Measurements from ENCODE around the gene AKR1C1.
"Not testable (repeated sequence)": the region's sequence is repeated elsewhere in the genome, so short reads cannot be mapped to it uniquely, and the experiment has no call there.

The AKR1C1 gene

DNA sequence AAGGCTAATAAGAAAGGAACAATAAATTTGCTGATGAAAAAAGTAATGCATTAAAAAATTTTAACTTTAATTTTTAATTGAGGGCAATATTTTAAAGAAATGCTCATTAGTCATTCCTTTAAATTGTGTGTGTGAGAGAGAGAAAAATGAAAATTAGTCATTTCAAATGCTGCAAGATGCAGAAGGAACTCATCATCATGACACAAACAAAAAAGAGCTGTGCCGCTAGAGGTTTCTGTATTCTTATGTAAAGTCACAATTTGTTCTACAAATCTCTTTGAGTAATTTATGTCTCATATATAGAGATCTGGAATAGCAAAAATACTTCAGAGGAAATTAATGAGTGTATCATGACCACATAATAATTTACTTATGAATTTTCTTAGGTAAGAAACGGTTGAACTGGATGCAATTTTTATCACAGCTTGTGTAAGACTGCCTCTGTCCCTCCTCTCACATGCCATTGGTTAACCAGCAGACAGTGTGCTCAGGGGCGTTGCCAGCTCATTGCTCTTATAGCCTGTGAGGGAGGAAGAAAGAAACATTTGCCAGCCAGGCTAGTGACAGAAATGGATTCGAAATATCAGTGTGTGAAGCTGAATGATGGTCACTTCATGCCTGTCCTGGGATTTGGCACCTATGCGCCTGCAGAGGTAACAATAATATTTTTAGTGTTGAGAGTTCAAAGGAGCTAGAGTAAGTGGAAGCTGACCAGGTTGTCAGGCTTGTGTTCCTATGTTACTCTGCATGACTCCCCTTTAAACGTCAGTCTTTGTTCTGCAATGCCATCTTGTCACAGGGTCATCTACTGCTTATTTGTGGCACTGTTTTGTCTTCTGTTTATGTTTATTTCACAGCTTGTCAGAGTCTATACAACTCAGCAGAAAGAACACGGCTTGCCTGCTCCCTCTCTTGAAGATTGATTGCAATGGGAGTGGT is at the start of gene AKR1C1:
Gene AKR1C1 (plus strand): TSS at position 540 of the 939 bp plus-strand sequence. CDS start 30 bp downstream, at position 570.
- not testable (repeated sequence) for DNase-seq (ENCODE audit: low read depth in 2 of 2)

DNA sequence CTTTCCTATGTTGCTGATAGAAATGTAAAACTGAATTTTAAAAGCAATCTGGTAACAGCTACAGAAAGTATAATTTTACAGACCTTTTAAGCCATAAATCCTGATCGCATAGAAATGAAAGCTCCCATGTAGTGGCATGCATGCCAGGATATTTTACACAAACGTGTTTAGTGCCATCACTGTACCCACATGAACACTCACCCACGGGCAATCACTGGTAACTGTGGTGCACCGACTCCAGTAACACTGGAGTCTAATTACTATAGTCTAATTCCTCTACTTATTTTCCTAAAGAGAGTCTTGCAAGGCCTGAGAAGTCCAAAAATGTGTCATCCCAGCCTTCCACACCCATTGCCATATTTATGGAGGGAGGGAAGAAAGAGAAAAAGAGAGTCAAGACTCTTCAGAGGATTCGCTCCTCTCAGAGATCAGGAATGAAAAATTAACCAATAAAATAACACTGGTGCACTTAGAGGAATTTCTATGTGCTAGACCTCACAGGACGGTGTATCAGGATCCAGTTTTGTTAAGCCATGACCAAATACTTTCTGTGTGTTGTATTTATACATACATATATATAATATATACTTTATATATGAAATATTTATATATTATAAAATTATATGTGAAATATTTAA is 48.9 kb upstream of the AKR1C1 start:
- no peak for DNase-seq (ENCODE audit: low read depth in 2 of 2)

DNA sequence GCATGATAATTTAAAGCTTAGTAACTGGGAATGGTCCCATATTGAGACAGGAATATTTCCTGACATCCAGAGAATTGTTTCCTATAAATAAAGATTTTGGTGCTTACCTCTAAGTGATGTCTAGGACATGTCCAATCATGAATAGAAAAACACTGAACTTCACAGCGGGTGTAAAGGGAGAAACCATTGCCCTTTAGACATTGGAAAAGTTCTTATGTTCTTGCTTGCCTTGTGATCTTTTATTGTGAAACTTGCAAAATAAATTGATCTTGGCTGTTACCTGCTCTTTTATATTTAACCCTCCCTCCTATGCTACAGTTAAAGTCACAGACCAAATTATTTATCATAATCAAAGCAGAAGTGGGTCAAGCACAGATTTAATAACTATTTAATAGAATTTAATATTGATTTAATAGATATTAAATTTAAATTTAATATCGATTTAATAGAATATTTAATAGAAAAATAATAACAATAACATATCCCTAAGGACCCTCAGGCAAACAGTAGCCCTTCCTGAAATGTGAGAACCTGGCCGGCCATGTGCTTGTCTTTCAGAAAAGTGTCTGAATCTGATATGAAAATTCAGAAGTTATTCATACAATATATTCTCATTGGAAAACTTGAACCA is 47.0 kb upstream of the AKR1C1 start:
- DNase-seq (ENCODE audit: low read depth in 2 of 2): no peak

DNA sequence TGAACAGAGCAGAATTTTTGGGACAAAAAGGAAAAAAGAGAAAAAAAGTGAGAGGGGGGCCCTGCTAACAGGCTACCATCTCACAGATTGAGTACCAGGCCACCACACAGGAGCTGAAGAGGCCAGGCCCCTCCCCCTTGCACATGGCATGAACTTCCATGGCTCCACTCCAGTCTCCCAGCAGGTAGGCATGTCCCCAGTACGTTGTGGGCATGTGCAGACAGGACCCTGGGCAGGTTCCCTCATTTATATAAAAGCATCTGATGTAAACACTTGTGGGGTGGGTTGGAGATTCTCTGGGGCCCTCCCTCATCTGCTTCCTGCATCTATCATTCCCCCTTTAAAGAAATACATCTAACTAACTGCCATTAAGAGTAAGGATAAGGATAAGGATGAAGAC is 45.0 kb upstream of the AKR1C1 start:
- DNase-seq (ENCODE audit: low read depth in 2 of 2): no peak

DNA sequence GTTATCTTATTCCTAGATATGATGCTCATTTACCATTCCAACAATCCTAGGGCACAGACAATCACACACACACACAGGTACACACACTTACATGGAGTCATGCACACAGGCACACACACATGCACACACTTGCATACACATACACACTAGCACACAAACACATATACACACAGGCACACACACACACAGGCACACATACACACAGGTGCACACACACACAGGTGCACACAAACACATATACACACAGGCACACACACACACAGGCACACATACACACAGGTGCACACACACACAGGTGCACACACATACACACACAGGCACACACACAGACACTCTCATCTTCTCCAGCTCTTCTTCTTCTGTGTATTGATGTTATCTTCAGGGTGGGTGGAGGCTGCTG is 38.7 kb upstream of the AKR1C1 start:
- DNase-seq (ENCODE audit: low read depth in 2 of 2): not testable (repeated sequence)

DNA sequence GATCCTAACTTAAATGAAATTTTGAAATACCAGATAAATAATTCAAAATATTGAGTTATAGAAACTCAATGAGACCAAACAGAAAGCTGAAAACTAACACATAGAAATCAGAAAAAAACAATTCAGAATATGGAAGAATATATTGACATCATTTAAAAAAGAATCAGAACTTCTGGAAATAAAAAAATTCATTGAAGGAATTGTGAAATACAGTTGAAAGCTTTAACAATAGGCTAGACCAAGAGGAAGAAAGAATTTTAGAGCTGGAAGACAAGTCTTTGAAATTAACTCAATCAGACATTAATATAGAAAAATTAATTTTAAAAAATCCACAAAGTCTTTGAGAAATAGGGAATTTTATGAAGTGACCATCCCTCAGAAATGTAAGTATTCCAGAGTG is 36.8 kb upstream of the AKR1C1 start:
- DNase-seq (ENCODE audit: low read depth in 2 of 2): no peak

DNA sequence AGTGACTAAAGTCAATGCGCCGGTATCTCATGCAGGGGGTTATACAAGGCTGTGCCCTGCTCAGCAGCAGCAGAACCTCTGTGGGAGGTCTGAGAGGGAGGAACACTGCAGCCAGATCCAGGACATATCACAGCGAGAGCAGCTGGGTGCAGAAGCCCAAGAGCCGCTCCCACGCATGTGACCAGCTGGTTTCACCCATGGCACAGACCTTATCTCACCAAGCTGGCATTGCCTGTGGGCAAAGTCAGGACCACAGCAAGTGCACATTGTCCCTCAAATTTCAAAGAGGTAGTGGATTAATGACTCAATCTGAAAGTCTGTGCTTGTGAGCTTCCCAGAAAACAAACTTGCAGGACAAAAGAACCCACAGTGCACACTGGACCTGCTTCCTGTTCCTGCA is 31.6 kb upstream of the AKR1C1 start:
- no peak for DNase-seq (ENCODE audit: low read depth in 2 of 2)

DNA sequence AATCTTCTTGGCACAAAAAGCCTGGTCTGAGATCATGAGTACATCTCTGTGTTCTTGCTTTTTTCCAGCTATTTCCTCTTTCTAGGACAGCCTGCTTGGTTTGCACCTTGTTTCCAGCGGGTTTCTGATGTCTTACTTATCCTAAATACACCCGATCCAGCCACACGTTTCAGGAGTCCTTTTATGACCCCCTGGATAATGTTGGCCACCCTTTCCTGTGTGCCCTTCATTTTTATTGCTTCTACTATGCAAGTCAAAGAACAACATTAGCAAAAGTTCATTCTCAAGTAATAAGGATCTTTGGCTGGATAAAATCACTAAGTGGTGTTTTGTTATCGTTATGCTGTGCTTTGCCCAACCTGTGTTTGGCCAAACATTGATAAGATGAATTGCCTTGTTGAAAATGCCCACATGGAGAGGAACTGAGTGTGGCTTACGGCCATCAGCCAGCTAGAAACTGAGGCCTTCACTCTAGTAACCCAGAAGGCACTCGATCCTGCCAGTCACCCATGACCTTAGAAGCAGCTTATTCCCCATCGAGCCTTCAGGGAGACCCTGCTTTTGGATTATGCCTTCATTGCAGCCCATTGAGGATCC is 28.7 kb upstream of the AKR1C1 start:
- DNase-seq (ENCODE audit: low read depth in 2 of 2): no peak

DNA sequence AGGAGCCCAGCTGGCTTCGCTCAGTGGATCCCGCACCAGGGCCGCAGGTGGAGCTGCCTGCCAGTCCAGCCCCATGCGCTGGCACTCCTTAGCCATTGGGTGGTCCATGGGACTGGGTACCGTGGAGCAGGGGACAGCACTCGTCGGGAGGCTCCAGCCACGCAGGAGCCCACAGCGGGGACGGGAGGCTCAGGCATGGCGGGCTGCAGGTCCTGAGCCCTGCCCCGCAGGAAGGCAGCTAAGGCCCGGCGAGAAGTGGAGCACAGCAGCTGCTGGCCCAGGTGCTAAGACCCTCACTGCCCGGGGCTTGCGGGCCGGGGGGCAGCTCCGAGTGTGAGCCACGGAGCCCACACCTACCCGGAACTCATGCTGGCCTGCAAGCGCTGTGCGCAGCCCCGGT is 25.9 kb upstream of the AKR1C1 start:
- no peak for DNase-seq (ENCODE audit: low read depth in 2 of 2)

DNA sequence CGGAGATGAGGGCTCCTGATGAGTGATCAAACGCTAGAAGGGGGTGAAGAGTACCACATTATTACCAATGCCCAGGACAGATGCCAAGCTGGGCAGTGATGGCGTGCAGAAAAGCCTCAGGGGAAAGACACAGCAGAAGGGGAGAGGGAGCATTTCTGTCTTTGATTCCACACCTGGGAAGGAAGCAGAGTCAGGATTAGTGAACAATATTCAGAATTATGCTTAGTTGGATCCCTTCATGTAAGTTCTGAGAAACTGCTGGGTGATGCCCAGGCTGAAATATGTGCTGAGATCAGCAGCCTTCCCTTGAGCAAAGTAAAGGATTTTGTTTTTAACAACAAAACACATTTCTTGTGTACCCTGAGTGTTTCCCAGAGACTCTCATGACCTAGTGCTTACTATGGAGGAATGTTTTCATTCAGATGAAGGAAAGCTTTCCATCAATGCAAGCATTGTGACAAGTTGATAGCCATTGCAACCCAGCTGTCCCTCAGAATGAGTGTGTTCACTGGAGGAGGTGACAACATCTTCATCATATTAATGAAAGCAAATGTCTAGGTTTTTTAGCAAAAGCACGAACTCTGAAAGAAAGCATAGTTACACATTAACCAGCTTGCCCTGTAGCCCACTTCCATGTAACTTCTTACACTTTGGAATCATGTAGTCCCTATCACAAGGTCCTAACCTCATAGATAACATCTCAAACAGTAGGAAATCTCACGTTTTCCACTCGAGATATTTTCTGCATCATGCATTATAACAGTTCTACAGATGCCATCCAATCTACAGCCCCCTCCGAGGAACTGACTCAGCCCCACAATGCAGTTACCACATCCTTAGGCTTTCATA is 23.8 kb upstream of the AKR1C1 start:
- no peak for DNase-seq (ENCODE audit: low read depth in 2 of 2)

DNA sequence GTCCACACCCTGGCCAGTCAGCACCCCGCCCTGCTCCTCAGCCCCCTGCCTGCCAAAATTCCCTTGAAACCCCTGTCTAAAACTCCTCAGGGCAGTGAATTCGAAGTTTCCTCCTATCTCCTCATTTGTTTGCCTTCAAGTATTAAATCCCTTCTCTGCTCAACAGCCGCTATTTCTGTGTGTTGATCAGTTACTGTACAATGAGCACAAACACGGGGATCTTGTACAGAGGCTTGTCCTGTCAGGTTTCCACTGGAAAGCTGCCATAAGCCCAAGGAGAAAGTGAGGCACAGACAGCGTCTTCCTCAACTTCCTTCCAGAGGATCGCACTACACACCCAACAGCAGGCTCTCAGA is 23.2 kb upstream of the AKR1C1 start:
- DNase-seq (ENCODE audit: low read depth in 2 of 2): not testable (repeated sequence)

DNA sequence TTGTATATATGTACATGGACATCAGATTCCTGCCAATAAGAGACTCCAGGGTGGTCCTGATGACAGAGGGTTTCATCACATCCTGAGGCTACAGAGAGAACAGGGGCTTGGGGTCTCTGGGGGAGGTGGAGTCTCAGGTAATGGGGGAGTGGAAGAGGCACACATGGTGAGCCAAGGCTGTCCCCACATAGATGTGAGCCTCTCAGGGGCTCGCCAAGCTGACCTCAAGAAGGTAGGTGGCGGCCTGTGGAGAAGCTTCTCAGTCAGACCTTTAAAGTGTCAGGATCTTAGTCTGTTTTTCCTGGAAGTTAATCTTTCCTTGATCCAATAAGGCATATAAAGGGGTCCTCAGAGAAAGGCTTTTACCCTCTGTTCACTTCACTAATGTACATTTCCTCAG is 22.3 kb upstream of the AKR1C1 start:
- not testable (repeated sequence) for DNase-seq (ENCODE audit: low read depth in 2 of 2)

DNA sequence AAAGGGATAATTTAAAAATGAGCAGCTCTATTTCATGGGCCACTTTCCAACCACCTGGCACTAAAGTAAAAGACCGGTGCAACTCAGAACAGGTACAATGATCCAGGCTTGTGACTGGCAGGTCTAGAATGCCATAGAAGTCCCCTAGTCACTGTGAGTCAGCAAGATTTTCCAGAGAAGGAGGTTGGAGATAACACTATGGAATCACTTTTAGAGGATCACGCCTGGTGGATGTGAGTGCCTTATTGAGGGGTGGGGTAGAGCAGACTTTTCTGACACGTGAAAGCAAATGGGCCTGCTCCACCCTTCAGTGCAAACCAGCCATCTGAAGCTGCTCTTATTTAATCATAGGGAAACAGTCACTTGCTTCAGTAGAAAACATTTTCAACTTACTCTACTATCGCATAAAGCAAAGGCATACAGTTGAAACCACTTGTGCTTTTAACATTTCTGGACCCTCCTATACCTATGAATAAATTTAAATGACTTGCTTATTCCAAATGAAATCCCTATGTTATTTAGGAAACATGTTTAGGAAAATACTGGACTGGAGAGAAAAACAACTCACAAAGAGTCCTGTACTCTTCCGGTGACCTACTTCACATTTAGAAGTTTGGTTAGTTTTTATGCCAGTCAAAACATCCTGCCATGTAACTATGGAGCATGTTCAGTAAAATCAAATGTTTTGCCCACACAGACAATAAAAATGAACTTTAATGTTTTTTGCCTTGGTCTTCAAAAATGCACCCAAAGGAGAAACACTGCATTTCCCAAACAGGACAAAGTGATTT is 21.5 kb upstream of the AKR1C1 start:
- DNase-seq (ENCODE audit: low read depth in 2 of 2): no peak

DNA sequence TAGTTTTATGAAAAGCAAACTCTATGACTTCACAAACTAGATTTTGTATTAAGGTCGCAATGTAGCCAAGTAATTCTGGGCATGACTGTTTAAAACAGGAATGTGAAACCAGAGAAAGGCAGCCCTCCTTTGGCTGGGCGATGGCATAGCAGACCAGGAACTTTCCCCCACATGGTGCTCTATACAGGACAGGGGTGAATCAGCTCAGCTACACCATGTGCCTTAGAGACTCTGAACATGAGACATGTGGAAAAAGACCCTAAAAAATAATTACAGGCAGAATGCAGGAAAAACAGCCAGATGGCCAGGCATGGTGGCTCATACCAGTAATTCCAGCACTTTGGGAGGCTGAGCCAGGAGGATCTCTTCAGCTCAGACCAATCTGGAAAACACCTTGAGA is 20.3 kb upstream of the AKR1C1 start:
- not testable (repeated sequence) for DNase-seq (ENCODE audit: low read depth in 2 of 2)

DNA sequence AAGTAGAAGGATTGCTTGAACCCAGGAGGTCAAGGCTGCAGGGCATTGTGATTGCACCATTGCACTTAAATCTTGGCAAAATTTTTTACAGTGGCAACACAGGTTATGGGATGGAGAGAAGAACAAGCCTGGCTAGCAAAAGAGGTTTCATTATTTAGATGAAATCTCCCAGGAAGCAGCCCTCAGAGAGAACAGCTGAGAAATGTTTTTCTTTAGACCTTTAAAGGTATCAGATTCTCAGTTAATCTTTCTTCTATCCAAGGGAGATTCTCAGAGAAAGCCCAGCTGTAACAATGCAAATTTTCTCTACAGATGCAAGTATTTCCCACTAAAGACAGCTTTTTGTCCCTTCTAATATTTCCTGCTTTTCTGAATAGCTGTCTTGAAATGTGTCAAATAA is 19.8 kb upstream of the AKR1C1 start:
- DNase-seq (ENCODE audit: low read depth in 2 of 2): not testable (repeated sequence)

DNA sequence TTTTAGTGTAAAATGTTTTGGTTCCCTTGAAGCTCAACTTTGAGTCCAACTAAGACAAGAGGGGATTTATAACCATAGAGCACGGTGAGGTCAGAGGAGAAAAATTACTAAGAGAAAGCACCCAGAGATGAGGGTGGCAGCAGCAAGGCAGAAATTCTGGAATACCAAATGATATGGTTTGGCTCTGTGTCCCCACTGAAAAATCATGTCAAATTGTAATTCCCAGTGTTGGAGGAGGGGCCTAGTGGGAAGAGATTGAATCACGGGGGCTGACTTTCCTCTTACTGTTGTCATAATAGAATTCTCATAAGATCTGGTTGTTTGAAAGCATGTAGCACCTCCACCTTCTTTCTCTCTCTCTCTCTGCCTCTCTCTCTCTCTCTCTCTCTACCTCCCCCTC is 19.4 kb upstream of the AKR1C1 start:
- no peak for DNase-seq (ENCODE audit: low read depth in 2 of 2)

DNA sequence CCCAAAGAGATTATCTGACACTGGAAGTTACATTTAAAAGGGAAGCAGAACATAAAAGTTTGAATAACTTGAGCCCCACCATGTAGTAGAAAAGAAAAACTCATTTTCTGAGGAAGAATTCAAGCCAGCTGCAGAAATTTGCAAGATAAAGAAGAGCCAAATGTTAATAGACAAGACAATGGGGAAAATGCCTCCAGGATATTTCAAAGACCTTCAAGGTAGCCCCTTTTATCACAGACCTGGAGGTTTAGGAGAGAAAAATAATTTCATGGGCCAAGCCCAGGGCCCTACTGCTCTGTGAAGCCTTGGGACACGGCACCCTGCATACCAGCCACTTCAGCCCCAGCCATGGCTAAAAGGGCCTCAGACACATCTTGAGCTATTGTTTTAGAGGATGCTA is 18.4 kb upstream of the AKR1C1 start:
- no peak for DNase-seq (ENCODE audit: low read depth in 2 of 2)

DNA sequence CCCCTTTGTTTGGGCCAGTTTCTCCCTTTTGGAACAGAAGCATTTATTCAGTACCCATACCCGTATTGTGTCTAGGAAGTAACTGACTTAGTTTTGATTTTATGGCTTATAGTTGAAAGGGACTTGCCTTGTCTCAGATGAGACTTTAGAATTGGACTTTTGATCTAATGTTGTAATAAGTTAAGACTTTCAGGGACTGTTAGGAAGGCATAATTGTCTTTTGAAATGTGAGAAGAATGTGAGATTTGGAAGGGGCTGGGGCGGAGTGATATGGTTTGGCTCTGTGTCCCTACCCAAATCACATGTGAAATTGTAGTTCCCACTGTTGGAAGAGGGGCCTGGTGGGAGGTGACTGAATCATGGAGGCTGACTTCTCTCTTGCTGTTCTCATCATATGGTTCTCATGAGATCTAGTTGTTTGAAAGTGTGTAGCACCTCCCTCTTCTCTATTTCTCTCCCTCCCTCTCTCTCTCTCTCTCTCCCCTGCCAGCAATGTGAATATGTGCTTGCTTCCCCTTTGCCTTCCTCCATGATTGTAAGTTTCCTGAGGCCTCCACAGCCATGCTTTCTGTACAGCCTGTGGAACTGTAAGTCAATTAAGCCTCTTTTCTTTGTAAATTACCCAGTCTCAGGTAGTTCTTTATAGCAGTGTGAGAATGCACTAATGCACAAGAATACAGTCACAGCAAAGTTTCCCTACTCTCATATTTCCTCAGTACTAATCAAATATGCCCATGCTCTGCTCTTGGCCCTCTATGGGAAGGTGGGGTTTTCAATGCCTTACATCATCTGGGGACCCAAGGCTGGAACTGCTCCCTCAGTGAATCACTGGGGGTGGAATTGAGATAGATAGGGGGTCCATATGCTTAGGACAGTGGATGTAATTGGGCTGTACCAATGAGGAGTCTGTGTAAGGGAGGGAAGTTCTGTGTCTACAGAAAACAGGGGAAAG is 17.2 kb upstream of the AKR1C1 start:
- DNase-seq (ENCODE audit: low read depth in 2 of 2): no peak

DNA sequence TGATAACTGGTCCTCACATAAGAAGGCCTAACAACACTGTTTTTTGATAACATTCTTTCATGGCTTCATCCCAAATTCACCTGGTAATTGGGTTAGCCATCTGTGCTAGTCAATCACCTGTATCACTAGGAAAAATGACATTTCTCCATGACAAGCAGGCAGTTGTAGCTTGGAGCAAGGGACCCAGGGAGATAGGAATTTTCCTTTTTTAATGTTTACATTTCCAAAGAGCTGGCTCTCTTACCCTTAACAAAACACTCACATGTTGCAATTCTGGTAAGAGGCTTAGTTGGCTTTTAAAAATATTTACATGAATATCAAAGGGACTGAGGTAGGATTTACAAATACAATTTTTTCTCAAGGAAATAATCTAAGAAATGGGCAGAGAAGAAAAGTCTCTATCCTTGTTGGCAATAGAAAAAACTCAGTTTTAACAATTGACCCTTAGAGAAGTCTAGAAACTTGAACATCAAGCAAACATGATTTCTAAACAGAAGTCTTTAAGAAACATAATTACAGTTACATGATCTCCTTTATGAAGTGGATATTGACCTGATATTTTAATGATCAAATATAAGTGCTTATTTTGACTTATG is 16.1 kb upstream of the AKR1C1 start:
- no peak for DNase-seq (ENCODE audit: low read depth in 2 of 2)

Data from activated CD8-positive, alpha-beta memory T cell treated with anti-CD3 and anti-CD28 coated beads for 4 hours (primary cell).